Neural progenitor cell (in vitro differentiated cells): ENCODE measurements around the gene ARMC6.

ENCODE experiments used
- CTCF ChIP-seq: fragments of 200-600 bp; sonication (generic); IDR thresholded peaks from 2 replicates; pipeline ENCODE4 v1.5.1; 2017; ENCODE audit warnings: antibody characterized with exemption, mild to moderate bottlenecking
- EZH2 ChIP-seq: fragments of 200-600 bp; sonication (generic); IDR thresholded peaks from 2 replicates; pipeline ENCODE4 v1.6.1; 2017; ENCODE audit warnings: antibody characterized with exemption, mild to moderate bottlenecking, moderate library complexity

GRCh38 chr19:19050731-19051130 is 17.3 kb downstream of the ARMC6 start:
- TF ChIP-seq CTCF = no peak
- no peak for TF ChIP-seq EZH2
